ENCODE measurements around the gene NRP2.

Gene NRP2

DNA sequence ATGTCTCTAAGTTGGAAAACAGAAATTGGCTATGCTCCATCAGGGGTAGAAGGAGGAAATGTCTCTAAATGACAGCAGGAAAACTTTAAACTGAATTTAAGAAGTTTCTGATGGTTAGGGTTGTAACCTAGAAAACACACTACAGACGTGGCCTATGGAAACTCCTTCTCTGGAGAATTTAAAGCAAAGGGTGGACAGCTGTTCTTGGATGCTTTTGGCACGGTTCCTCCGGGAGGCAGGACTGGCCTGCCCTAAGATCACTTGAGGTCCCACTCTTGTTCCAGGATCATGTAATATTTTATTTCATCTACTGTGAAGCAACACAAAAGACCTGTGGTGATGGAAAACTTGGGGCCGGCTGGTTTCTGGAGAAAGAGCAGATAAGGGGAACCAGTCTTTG lies 77.0 kb downstream of the NRP2 start:
- DNase-seq, result no peak

DNA sequence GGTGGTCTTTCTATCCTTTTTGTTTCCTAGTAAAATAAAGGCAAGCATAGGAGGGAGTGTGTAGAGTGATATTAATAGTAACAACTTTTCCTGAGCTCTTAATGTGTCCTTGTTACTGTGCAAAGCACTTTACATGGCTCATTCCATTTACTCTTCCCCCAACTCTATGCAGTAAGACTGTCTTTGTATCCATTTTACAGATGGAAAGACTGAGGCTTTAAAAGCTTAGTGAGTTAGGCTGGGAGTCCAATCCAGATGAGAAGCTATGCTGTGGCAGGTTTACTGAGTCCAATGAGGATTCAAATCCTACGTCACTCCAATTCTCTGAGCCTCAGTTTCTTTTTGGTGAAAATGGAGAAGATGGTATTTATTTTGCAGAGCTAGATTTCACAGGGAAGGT lies 77.4 kb downstream of the NRP2 start:
- DNase-seq, result no peak

DNA sequence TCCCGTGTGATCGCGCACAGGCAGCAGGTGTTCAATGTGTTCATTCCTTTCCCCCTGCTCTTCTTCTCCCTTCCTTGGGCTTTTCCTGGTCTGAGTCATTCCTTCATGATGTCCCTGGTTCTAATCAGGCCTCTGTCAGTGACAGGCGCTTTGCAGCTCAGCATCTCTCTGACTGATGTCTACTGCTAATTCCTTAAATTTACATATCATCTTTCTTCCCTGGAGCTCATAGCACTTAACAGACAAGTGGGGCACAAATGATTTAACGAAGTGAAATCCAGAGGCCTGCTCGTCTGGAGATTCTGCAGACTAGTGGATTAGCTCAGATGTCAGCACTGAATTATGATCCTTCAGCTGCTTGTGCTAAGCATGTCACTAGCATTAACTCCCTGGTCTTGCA lies 77.9 kb downstream of the NRP2 start:
- DNase-seq, result no peak

DNA sequence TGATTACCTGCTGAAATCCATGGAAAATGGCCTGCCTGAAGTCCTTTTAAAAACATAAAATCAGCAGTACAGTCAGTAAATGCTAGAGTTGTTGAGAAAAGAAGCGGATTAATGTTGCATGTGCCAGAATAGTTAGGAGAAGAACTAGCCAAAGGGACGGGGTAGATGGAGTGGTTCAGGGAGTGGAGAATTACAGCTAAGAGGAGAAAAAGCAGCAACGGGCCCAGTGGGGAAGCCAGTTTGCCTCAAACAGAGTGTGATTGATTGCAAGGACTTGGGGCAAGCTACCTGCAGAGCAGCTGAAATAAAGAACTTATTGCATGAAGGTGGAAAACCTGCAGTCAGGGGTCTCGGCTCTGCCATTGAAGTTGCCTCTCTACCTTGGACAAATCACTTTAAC lies 79.1 kb downstream of the NRP2 start:
- no peak for DNase-seq

DNA sequence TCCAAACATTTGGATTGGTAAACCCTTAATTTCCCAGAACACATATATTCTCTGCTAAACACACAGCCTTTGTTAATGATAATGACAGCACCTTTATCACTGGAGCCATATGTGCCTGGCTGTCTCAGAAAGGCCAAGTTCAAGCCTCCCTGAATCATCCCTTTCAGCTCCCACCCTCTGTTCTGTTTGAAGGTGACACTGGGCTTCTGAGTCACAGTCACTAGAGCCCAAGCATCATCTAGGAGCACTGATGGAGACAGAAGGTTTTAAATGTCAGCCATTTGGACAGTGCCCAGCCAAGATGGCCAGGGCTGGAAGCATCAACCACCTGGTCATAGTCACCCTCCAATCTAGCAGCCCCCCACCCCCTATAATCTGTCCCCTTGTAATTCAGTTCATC lies 80.6 kb downstream of the NRP2 start:
- DNase-seq, result no peak

DNA sequence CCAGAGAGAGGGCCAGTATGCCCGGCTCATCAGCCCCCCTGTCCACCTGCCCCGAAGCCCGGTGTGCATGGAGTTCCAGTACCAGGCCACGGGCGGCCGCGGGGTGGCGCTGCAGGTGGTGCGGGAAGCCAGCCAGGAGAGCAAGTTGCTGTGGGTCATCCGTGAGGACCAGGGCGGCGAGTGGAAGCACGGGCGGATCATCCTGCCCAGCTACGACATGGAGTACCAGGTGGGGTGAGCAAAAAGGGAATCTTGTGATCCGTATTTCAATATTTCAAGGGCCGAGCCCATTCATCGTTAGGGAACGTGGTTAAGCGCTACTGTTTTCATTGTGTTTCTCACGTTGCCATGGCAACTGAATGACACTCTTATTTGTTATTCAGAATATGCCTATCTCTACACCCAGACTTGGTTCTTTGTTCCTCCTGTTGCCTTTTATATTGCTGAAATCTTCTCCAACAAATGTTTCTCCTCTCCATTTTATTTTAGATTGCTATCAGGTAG lies 81.5 kb downstream of the NRP2 start:
- DNase-seq, result peak; percentile 13

DNA sequence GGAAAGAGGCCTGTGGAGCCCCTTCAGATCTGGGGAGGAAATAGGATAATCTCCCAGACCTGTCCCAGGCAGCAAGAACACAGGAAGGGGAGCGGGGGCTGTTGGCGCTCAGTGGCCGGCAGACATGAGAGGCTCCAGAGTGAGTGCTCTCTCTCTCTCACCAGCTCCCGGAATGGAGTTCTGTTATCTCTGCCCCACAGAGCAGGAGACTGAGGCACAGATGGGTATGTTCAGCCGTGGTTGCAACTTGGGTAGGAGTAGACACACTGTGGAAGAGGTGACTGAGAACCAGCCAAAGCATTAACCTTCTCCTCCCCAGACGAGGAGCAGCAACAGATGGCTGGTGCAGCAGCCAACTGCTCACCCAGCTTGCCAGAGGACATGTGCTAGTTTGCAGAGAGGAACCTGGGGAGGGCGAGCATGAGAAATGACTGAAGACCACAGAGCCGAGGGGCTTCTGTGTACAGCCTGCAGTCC lies 82.0 kb downstream of the NRP2 start:
- no peak for DNase-seq

DNA sequence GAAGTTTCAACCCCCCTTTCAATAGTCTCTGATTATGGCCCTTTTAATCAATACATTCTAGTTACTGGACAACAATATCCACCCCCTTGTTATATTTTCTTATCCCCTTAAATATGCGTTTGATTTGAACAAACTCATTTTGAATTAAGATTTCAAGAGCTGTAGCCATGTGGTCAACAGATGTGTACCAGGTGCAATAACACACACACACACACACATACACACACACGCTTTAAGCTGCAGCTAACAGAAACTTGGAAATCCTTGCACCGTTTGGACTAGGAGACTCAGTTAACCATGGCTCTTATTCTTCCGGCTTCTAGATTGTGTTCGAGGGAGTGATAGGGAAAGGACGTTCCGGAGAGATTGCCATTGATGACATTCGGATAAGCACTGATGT lies 82.8 kb downstream of the NRP2 start:
- no peak for DNase-seq

DNA sequence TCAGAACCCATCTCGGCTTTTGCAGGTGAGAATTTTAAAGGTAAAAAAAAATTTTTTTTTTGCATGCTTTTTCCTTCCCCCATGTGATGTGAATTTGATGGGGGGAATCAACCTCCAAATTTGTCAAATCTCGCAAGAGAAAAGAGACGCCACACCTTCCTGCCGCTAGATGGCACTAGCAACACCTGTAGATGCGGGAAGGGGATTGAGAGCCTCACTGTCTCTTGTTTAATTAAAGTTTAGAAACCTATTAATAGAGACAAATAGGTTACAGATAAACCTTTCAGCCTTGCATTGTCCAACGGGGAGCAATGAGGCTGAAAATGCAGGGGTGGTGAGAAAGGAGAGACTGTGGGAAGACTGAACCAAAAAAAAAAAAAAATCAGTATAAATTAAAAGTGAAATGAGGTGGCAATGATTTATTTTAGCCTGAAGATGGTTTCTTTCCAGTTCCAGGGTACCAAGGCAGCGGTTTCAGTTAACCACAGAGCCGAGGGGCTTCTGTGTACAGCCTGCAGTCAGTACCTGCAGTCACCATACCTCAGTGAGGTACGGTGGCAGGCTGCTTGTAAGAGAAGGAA lies 84.6 kb downstream of the NRP2 start:
- peak; percentile 48 for DNase-seq

DNA sequence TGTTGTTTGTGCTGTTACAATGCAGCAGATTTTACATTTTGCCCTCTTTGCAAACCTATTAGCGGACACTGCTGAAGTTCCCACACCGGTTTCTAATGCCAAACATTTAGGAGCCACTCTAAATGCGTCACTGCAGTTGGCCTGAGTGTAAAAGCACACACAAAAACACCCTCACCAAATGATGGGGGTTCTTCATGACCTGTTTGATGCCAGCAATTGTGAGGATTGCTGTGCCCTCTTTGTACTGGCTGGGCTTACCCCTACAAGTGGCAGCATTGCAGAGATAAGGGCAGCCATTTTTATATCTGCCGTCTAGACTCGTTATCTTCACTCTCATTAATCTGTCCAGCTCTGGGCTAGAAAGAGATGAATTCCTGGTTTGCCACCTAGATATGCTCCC lies 85.3 kb downstream of the NRP2 start:
- DNase-seq, result no peak

DNA sequence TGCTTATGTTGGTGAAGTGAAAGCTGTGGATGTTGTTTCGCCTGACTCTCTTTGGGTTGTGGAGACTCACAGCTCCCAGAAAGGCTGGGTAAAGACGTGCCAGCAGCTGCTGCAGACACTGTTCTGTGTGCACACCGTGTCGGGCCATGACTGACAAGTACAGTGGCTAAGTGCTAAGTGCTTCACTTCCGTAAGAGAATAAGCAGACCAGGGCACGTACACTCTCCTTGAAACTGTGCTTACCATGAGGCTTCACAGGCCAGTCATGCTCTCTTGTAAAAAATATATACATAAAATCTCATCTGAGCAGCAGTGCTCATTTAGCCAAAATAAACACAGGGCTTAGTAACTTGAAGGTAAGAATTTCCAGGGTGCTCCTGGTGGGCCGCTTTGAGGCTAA lies 86.0 kb downstream of the NRP2 start:
- DNase-seq, result no peak

DNA sequence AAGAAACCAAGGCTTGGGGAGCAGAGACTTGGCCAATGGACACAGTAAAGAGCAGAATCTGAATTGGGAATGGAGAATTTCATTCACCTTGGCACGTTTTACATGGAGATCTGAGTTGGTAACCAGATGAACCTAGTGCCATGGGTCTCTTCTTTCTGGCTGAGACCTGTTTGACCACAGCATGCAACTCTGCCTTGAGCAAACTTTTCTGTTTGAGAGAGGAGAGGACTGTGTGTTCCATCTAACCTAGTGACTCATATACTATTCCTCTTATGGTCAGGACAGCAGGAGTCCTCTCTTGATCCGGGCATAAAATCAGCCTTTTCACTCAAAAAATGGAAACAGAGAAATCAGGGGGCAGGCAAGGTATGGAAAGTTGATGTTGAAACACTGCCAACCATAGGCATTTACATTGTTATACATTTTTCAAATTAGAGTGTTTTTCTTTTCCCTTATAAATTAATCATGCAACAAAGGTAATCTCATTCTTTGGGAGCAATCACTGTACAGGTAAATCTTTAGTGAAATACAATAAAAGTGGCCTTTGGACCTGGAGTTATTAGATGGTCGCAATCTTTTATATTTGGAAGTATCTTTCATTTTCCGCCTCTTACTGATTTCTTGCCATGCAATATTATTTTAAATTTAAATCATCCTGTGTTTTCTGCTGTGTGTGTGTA lies 86.7 kb downstream of the NRP2 start:
- DNase-seq, result no peak

DNA sequence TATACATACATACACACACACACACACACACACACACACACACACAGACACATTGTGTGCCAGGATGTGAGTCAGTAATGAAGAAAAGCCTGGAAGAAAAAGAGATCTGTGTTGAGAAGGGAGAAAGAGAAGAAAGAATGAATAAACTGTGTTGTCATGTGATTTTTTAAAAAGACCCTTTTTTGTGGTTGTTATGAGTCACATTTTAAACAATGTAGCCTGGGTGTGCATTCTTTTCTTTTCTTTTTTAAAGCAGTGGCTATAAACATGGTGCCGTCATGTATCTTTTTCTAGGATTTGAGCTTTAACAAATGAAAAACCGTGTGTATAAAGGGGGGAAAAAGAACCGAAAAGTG lies 87.2 kb downstream of the NRP2 start:
- no peak for DNase-seq

DNA sequence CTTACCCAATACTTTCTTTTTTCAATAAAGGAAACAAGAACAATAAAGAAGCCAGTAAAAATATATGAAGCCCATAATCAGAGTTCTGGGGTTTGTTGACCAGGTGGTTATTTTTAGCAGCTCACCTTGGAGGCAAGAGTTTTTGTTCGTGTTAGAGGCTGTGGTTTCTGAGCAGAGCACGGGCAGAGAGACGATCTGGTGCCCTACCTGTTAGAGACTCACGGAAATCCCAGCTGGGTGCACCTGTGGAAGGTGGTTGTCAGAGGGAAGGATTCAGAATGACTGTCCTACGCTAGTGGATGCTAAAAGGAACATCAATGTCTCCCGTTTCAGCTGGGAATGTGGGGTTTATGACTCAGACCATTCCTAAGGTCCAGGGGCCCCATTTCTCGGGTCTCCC lies 87.6 kb downstream of the NRP2 start:
- DNase-seq, result no peak

DNA sequence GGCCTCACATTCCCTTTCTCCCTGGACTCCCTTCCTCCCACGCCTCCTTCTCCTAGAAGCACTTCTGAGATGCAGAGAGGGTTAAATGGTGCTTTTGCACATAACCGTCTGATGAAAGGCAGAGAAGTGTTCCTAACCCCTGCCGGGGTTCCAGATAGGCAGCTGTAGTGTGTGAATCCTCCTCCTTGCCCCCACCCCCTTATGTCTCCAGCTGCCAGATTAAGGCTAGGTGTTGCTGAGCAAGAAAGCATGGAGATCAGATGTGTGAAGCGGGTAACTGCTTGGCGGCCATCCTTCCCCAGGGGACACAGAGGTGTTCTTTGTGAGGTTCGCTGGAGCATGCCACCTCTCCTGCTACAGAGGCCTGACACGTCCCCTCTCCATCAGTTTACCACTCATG lies 88.3 kb downstream of the NRP2 start:
- no peak for DNase-seq

DNA sequence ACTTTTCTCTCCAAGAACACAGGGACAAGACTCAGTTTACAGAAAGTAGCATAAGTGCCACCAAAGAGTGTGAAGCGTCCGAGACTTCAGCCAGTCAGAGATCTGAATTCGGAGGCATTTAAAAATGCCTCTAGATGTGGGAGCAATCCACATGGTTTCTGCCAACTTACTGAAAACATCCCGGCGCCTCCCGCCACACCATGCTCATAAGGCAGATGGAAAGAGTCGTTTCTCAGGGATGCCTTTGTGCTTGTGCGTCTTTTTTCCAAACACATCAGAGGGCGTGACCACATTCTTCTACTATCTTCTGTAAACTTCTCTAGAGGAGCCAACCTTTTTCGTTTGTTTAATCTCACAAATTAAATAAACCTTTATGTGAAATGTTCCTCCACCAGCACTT lies 88.7 kb downstream of the NRP2 start:
- no peak for DNase-seq

DNA sequence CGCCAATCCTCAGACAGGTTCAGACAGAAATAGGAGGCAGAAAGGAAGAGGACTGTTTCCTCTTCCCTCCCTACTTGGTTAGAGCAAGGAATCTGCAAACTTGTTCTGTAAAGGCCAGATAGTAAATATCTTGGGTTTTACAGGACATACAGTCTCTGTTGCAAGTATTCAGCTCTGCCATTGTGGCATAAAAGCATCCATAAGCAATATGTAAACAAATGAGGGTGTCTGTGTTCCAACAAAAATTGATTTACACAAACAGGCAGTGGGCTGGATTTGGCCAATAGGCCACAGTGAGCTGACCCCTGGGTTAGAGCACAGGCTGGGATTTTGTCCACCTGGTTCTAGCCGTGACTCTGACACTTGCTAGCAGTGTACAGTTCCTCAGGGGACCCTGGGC lies 89.4 kb downstream of the NRP2 start:
- no peak for DNase-seq

DNA sequence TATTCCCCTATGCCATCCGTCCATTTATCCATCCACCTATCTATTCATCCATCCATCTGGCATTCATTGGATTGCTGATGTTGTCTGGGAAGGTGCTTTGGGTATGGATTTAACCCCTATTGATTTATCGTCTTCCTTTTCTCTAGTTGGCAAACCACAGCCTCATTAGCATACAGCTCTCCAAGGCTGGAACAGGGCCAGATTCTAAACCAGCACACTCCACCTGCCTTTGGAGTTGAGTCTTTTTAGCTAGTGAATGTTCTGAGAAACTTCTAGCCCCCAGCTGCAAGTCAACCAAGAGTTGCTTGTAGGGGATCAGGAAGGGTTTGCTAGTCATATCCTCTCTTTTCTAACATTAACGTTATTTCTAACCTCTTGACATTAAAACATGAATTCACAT lies 90.7 kb downstream of the NRP2 start:
- DNase-seq, result no peak

DNA sequence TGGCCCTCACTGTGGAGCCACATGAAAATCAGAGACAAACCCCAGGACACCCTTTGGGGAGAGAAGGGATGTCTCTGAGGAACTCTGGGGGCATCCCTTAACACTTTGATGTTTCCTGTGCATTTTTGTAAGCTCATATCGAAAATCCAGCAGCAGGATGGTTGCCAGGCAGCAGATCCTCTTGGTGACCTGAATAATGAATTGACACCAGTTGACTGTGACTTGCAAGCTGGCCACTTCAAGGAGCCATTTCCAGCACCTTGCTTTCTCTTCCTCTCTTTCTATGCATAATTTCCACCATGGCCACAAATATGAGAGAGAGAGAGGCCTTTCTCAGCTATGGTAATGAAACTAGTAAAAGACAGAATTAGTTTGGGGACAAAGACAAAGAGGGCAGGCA lies 91.7 kb downstream of the NRP2 start:
- no peak for DNase-seq

DNA sequence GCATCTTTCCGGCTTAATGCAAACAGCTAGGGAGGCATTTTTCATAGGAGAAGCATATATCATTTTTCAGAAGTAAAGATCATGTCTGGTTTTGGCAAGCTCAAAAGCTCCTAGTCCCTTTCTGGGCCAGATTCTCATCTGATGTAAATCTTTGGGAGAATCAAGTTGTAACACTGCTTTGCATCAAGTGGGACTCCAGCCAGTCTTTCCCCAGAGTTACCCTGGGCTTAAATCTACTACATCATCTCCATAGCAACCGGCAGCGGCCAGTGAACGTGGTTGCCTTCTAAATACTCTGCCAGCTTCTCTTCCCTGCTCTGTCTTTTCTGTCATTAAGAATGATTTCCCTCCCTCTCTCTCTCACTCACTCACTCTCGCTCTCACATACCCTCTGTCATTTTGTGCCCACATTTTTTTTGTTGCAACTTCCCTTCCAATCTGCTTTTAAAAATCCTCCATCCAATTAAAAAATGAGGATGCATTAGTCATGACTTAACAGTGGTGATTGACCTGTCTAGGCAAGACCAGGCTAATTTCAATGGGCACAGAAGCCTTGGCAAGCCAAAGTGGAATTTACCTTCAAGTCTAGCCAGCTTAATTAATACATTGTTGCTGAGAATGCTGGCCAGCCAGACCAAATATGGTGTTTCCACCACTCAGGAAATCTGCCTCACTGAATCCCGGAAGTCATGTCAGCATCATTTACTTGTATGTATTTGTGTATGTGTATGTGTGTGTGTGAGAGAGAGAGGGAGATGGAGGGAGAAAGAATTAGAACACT lies 93.0 kb downstream of the NRP2 start:
- DNase-seq, result no peak

DNA sequence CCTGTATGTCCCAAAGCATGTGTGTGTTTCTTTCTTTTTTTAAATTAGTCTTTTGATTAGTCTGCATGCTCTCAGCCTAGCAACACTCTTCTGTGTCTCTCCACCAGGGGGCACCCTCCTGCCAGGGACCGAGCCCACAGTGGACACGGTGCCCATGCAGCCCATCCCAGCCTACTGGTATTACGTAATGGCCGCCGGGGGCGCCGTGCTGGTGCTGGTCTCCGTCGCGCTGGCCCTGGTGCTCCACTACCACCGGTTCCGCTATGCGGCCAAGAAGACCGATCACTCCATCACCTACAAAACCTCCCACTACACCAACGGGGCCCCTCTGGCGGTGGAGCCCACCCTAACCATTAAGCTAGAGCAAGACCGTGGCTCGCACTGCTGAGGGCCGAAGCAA lies 93.8 kb downstream of the NRP2 start:
- no peak for DNase-seq

DNA sequence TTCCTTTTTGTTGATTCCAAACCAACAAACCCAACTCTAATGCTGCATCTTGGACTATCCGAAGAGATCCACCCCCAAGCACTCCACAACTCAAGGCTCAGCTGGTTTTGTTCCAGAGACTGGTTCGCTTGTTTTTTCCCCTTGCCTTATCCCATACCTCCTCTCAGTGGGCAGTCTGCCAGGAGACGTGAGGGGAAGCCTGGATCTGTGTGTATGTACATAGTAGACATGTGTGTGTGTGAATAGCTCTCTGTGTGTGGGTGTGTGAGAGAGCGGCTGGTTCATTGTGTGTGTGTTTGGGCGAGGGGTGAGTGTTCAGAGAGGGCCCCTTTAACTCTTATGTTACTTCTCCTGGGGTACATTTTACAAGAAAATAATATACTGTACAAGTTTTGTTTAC lies 94.4 kb downstream of the NRP2 start:
- DNase-seq, result no peak

DNA sequence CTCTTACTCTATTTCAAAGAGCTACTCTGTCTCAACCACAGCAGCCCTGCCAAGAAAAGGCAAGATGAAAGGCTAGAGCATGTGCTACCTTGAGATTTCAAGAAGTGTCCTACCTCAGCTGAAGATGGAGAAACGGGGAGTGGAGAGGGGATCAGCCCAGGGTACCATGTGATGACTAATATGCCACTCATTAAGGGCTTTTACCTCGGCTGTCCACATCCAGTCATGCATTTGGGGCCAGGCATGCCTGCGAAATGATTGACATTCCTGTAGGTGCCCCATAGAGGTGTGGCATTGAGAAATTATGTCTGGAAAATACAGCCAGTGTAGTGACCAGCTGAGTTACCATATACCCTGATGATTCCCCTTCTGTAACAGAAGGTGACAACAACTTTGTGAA lies 96.1 kb downstream of the NRP2 start:
- DNase-seq, result no peak

DNA sequence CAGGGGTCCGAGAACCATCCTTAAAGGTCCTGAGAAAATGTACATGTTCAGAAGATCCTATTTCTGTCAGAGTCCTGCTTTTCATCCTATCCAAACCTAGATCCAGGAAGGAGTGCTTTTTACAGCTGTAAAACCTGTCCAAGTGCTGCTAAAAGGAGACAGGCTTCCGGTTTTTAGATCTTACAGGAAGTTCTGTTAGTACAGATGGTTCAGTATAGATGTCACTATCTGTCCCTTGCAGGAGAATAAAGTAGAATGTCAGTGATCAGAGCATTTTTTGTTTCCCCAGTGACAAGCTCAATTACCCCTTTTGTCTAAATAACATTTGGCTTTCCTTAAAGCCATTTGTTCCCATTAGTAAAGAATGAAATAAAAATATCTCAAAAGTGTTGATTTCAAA lies 98.3 kb downstream of the NRP2 start:
- no peak for DNase-seq
